Bone marrow (tissue), 2 donors: ENCODE measurements around the gene LSM14A.
"Not testable (repeated sequence)": the region's sequence is repeated elsewhere in the genome, so short reads cannot be mapped to it uniquely, and the experiment has no call there.

Experiments
- DNase-seq, 2 donors: peaks; one replicate each; lab custom pipeline; 2025; lab: John Stamatoyannopoulos, UW

Gene LSM14A

DNA sequence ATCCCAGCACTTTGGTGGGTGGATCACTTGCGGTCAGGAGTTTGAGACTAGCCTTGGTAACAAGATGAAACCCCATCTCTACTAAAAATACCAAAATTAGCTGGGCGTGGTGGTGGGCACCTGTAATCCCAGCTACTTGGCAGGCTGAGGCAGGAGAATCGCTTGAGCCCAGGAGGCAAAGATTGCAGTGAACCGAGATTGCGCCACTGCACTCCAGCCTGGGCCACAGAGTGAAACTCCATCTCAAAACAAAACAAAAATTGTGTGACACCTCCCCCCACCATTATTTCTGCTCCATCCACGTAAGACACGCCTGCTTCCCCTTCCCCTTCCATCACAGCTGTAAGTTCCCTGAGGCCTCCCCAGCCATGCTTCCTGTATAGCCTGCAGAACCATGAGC lies 13.3 kb upstream of the LSM14A start:
- DNase-seq, result not testable (repeated sequence)

GRCh38 chr19:34159541-34159940 lies 12.8 kb upstream of the LSM14A start:
- DNase-seq, result not testable (repeated sequence)

DNA sequence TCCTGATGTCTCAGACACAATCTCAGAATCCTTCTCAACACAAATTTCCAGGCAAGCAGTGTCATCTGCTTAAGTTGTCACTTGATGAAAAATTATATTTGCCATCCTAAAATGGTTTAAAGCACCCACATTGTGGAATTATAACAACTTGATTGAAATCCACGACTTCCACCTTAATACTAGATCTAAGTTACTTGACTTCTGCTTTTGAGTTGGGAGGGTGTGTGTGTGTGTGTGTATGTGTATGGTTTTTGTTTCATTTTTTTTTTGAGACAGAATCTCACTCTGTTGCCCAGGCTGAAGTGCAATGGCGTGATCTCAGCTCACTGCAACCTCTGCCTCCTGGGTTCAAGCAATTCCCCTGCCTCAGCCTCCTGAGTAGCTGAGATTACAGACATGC lies 10.4 kb upstream of the LSM14A start:
- not testable (repeated sequence) for DNase-seq

DNA sequence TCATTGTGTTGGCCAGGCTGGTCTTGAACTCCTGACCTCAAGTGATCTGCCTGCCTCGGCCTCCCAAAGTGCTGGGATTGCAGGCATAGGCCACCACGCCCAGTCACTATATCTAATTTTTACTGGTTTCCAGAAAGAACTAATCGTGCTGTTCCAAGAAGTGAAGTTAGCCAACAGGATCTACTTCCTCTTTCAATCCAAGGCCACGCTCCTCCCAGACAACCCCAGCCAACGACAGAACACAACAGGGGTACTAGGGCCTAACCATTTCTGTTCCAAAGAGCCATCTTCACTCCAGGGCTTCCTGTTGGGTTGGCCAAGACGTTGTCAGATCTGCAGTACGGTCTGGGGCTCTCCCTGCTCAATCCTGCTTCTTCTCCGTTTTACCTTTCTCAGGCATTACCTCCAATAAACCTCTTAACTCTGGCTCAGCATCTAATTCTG lies 7.0 kb upstream of the LSM14A start:
- no peak for DNase-seq

DNA sequence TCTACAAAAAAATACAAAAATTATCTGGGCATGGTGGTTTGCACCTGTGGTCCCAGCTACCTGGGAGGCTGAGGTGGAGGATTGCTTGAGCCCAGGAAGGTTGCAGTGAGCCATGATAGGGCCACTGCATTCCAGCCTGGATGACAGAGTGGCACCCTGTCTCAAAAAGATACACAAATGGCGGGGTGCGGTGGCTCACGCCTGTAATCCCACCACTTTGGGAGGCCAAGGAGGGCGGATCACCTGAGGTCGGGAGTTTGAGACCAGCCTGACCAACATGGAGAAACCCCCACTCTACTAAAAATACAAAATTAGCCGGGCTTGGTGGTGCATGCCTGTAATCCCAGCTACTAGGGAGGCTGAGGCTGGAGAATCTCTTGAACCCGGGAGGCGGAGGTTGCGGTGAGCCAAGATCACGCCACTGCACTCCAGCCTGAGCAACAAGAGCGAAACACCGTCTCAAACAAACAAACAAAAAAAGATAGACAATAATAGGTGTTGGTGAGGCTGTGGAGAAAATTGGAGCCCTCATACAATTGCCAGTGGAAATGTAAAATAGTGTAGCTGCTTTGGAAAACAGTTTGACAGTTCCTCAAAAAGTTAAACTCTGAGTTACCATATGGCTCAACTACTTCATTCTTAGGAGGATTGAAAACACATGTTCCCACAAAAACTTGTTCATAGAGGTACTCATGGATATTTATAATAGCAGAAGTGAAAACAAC lies 2.7 kb upstream of the LSM14A start:
- not testable (repeated sequence) for DNase-seq

DNA sequence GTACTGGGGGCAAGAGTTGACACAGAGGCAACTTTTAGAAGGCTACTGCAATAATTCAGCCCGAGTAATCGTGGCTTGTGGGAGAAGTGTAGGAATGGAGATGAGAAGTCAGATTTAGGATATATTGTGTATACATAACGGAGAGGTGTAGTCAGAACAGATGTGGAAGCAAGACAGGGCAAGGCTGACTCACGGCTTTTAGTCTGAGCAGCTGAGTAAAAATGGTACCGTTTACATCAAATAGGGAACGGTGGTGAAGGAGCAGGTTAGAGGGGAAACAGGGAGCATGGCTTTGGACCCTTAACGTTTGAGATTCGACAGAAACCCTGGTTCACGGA lies 796 bp upstream of the LSM14A start:
- DNase-seq, result no peak

DNA sequence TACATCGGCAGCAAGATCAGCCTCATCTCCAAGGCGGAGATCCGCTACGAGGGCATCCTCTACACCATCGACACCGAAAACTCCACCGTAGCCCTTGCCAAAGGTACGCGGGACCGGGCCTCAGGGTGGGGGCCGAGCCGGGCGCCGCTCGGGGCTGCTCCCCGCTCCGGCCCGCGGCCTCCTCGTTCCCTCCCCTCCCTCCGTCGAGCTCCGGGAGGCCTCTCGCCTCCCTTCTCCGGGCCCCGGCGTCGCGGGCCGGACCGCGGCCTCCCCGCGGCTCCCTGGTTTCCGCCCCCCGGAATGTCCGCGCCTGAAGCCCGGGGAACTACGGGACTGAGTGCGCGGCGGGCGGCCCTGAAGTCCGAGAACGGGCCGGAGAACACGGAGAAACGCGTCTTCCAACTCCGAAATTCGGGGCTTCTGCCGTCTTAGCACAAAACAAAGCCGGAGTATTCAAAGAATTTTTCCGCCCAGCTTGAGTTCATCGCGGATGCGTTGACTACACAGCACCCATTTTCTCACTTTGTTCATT lies 423 bp downstream of the LSM14A start:
- peak in 1 of 2 donors; percentile 81 for DNase-seq

DNA sequence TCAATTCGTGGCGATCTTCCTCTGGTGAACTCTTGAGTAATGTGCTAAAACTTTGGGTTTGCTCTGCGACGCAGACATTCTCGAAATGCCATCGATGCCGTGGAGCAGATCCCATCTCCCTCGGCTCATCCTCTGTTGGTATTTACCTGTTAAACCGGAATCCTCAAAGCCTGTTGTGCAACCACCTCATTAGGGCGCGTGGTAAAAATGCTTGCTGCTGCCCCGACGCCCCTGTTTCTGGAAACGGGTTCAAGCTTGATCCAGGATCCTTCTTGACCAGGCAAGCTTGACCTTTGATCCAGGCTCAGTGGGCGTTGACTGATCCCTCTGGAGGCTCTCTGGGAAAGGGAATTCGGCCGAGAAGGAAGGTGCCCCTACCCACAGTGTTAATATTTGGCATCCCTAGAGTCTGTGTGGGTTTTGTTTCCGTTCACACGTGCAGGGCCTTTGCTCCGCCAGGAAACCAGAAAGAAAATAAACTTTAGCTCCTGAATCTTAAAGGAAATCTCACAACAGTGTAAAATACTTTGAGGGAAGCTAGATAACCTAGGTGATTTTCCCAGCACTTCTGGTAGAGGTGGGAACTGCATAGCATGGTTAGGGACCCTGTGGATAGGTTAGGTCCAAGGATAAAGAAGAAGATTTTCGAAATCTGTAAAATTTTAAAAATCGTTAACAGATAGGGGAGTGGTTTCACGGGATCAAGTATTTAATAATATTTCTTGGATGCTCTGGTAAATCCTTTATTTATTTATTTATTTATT lies 1.1 kb downstream of the LSM14A start:
- no peak for DNase-seq

- not testable (repeated sequence) for DNase-seq
Observed at GRCh38 chr19:34175173-34175572, 2.9 kb downstream of the LSM14A start.

DNA sequence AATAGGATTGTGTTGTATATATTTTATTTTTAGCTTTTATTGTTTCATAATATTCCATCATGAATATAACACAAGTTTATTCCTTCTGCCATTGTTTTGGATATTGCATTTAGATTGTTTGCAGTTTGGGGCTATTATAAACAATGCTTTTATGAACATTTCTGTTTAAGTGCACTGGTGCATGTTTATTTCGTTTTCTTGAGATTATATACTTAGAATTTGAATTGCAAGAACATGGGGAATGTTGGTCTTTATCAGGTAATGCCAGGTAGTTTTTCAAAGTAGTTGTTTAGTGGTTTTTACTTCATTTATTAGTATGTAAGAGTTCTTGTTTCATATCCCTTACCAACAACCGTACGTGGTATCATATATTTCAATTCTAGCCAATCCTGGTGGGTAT lies 4.3 kb downstream of the LSM14A start:
- DNase-seq, result no peak

- no peak for DNase-seq
Observed at GRCh38 chr19:34178274-34178610, 5.9 kb downstream of the LSM14A start.

- no peak for DNase-seq
Observed at GRCh38 chr19:34179066-34179465, 6.8 kb downstream of the LSM14A start.

DNA sequence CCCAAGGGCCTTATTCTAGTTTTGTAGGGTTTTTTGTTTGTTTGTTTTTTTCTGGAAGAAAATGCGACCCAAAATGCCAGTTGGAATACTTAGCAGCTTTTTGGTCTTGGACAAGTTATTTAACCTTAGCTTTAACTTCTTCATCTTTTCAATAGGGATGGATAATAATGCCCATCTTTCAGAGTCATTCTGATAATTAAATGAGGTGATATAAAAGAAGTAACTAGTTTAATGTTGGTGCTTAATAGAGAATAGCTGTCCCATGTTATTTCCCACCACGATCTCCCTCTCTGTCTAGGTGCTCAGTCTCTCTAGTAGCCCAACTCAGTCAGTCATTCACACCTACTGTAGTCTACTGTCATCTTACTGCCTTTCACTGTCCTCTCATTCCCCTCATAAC lies 8.0 kb downstream of the LSM14A start:
- no peak for DNase-seq

- DNase-seq, result no peak
Observed at GRCh38 chr19:34180709-34181108, 8.4 kb downstream of the LSM14A start.

GRCh38 chr19:34181111-34181864 lies 9.0 kb downstream of the LSM14A start:
- DNase-seq, result peak in 1 of 2 donors; percentile 24

DNA sequence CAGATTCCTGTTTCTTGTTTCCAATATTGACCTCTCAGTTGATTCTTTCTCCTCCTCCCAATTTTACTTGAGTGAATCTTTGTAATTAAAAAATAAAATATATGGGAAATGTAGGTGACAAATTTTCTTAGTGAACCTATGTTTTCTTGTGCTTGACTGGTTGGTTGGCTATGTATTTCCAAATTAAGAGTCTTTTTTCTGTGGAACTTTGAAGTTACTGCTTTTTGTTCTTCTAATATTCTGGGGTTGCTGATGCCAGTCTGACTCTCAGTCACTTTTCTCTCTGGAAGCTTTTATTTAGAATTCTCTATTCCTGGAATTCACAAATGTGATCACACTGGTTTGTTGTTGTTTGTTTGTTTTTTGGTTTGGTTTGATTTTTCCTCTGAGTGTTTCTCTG lies 9.8 kb downstream of the LSM14A start:
- DNase-seq, result no peak

- DNase-seq, result no peak
Observed at GRCh38 chr19:34184880-34185491, 12.7 kb downstream of the LSM14A start.

DNA sequence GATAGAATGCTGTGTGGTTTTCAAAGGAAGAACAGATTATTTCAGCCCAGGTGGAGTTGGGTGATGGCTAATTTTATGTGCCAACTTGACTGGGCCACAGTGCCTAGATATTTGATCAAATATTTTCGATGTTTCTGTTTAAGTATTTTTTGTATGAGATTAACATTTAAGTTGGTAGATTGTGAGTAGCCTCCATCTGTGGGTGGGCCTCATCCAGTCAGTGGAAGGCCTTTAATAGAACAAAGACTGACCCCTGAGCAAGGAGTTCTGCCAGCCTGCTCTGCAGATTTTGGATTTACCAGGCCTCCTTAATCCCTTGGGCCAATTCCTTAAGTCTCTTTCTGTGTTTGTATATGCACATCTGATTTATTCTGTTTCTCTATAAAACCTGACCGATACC lies 13.9 kb downstream of the LSM14A start:
- DNase-seq, result no peak

DNA sequence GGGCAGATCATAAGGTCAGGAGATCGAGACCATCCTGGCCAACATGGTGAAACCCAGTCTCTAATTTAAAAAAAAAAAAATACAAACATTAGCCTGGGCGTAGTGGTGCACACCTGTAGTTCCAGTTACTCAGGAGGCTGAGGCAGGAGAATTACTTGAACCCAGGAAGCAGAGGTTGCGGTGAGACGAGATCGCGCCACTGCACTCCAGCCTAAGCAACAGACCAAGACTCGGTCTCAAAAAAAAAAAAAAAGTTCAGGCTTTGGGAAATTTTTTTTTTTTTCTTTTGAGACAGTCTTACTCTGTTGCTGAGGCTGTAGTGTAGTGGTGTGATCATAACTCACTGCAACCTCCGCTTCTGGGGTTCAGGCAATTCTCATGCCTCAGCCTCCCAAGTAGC lies 14.7 kb downstream of the LSM14A start:
- no peak for DNase-seq

GRCh38 chr19:34188408-34188807 lies 16.1 kb downstream of the LSM14A start:
- no peak for DNase-seq

GRCh38 chr19:34189199-34189916 lies 17.1 kb downstream of the LSM14A start:
- no peak for DNase-seq
